HEK293 (cell line): Measurements from ENCODE around the gene WASHC1.
"Not testable (repeated sequence)": the region's sequence is repeated elsewhere in the genome, so short reads cannot be mapped to it uniquely, and the experiment has no call there.

Experiments
- CTCF ChIA-PET: fragments of 350-600 bp; formaldehyde crosslinking; extraction: SDS; loops from one replicate; lab custom pipeline; 2021; ENCODE audit warnings: antibody characterized with exemption; lab: Yijun Ruan, JAX
- POLR2A ChIA-PET: fragments of 300-600 bp; formaldehyde crosslinking; extraction: SDS; loops from one replicate; lab custom pipeline; 2020; ENCODE audit warnings: antibody characterized with exemption, inconsistent platforms; lab: Yijun Ruan, JAX
- H3K27ac ChIP-seq: fragments of 200-500 bp; sonication (Bioruptor generic); 2 replicates; pipeline ENCODE4 v1.5.1; 2014; ENCODE audit warnings: low read depth, low read length, control low read depth, inconsistent platforms; ENCODE audit errors: extremely low read depth
- H3K36me3 ChIP-seq, 2 experiments: fragments of 200-500 bp in 1 of 2; sonication (Bioruptor generic) in 1 of 2; 1 replicate in 1 of 2; 2 replicates in 1 of 2; pipeline ENCODE4 v1.5.1; 2014 to 2017; ENCODE audit warnings: inconsistent platforms in 2 of 2, low read length in 2 of 2; ENCODE audit not compliant: control insufficient read depth in 2 of 2, insufficient read depth in 1 of 2
- H3K4me1 ChIP-seq: fragments of 200-500 bp; sonication (Bioruptor generic); 2 replicates; pipeline ENCODE4 v1.5.1; 2014; ENCODE audit warnings: mild to moderate bottlenecking, low read length, inconsistent platforms; ENCODE audit not compliant: control insufficient read depth, insufficient read depth
- H3K4me3 ChIP-seq: 2 replicates; pipeline ENCODE4 v1.5.1; 2011; ENCODE audit warnings: low read depth, mild to moderate bottlenecking, control low read depth, low read length, moderate library complexity
- H3K9me3 ChIP-seq: fragments of 200-500 bp; sonication (Bioruptor generic); 2 replicates; pipeline ENCODE4 v1.5.1; 2014; ENCODE audit warnings: low read depth, low read length, inconsistent platforms; ENCODE audit not compliant: control insufficient read depth, insufficient read depth

Gene WASHC1

GRCh38 chr9:29356-29755, at the start of gene WASHC1:
TSS of gene WASHC1 (minus strand) at chr9:29456. CDS start at chr9:24999, 4,457 bp downstream.
- H3K36me3 ChIP-seq, CTCF ChIA-PET, H3K4me1 ChIP-seq, POLR2A ChIA-PET, H3K27ac ChIP-seq, H3K9me3 ChIP-seq: not testable (repeated sequence)
- H3K4me3 ChIP-seq, result peak within 1 kb of the TSS; percentile 38

GRCh38 chr9:78333-78732, 49.1 kb upstream of the WASHC1 start:
- H3K36me3 ChIP-seq, CTCF ChIA-PET, H3K4me3 ChIP-seq, H3K27ac ChIP-seq, POLR2A ChIA-PET, H3K9me3 ChIP-seq, H3K4me1 ChIP-seq: not testable (repeated sequence)

GRCh38 chr9:76389-76788, 47.1 kb upstream of the WASHC1 start:
- CTCF ChIA-PET, H3K9me3 ChIP-seq, H3K4me1 ChIP-seq, H3K4me3 ChIP-seq, H3K27ac ChIP-seq, POLR2A ChIA-PET, H3K36me3 ChIP-seq: not testable (repeated sequence)

- H3K36me3 ChIP-seq, CTCF ChIA-PET, H3K27ac ChIP-seq, H3K9me3 ChIP-seq, H3K4me3 ChIP-seq, H3K4me1 ChIP-seq, POLR2A ChIA-PET: not testable (repeated sequence)
Measured at GRCh38 chr9:73900-74525, 44.8 kb upstream of the WASHC1 start.

GRCh38 chr9:73076-73899, 44.0 kb upstream of the WASHC1 start:
- H3K4me1 ChIP-seq, H3K4me3 ChIP-seq, CTCF ChIA-PET, POLR2A ChIA-PET, H3K36me3 ChIP-seq, H3K9me3 ChIP-seq, H3K27ac ChIP-seq: not testable (repeated sequence)

GRCh38 chr9:63031-63629, 33.9 kb upstream of the WASHC1 start:
- H3K9me3 ChIP-seq, POLR2A ChIA-PET, H3K4me3 ChIP-seq, CTCF ChIA-PET, H3K4me1 ChIP-seq, H3K27ac ChIP-seq, H3K36me3 ChIP-seq: not testable (repeated sequence)

- POLR2A ChIA-PET, H3K4me1 ChIP-seq, H3K27ac ChIP-seq, H3K36me3 ChIP-seq, CTCF ChIA-PET, H3K9me3 ChIP-seq, H3K4me3 ChIP-seq: not testable (repeated sequence)
Measured at GRCh38 chr9:52678-53077, 23.4 kb upstream of the WASHC1 start.
